Erythroblast (primary cell): ENCODE results near the gene GBGT1.
"Not testable (repeated sequence)": the region's sequence is repeated elsewhere in the genome, so short reads cannot be mapped to it uniquely, and the experiment has no call there.

Experiments used
- DNase-seq, 2 experiments: peaks; one replicate each; lab custom pipeline; 2025; lab: John Stamatoyannopoulos, UW
- GATA1 ChIP-seq: IDR thresholded peaks from 2 replicates; pipeline ENCODE4 v1.6.1; 2011; ENCODE audit warnings: low read depth, mild to moderate bottlenecking, control low read depth, low read length, moderate library complexity
- POLR2A ChIP-seq: IDR thresholded peaks from 2 replicates; pipeline ENCODE4 v1.6.1; 2011; ENCODE audit warnings: mild to moderate bottlenecking, low read length

GBGT1 gene

GRCh38 chr9:133184971-133185370, 21.3 kb upstream of the GBGT1 start:
- no peak for TF ChIP-seq GATA1
- no peak for TF ChIP-seq POLR2A
- peak; percentile 63 to 64 for DNase-seq

- TF ChIP-seq GATA1 (no peak), POLR2A (no peak)
- no peak for DNase-seq
Measured at GRCh38 chr9:133182151-133182550, 18.4 kb upstream of the GBGT1 start.

GRCh38 chr9:133181561-133181960, 17.8 kb upstream of the GBGT1 start:
- no peak for DNase-seq
- TF ChIP-seq POLR2A: no peak
- no peak for TF ChIP-seq GATA1

- no peak for DNase-seq
- TF ChIP-seq GATA1 (no peak), POLR2A (no peak)
Measured at GRCh38 chr9:133180953-133181352, 17.2 kb upstream of the GBGT1 start.

DNA sequence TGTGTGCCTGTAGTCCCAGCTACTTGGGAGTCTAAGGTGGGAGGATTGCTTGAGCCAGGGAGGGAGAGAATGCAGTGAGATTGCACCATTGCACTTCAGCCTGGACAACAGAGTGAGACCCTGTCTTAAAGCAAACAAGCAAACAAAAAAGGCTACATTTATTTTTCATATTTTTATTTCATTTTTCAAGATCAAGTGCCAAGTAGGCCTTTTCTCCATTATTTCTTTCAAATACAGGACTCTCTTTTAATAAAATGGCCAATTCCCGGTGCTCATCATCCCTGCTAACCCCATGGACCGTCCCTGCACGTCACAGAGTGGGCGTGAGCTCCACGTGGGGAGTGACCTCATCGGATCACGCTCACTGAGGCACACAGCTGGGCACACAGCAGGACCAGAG, 9.3 kb upstream of the GBGT1 start:
- no peak for TF ChIP-seq POLR2A
- no peak for TF ChIP-seq GATA1
- DNase-seq: no peak

- DNase-seq: no peak
- TF ChIP-seq GATA1: no peak
- no peak for TF ChIP-seq POLR2A
Measured at GRCh38 chr9:133171161-133171961, 7.6 kb upstream of the GBGT1 start.

DNA sequence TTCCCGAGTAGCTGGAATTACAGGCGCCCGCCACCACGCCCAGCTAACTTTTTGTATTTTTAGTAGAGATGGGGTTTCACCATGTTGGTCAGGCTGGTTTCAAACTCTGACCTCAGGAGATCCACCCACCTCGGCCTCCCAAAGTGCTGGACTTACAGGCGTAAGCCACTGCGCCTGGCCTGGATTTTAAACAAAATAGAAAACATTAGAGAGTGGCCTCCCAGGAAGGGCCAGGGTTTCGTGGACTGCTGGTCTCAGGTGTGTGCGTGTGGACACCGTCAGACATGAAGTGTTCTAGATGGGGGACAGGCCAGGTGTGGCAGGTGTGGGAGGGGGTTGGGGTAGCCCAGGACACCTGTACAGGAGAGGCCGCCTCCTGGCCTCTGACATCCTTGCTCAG, 7.0 kb upstream of the GBGT1 start:
- no peak for TF ChIP-seq POLR2A
- no peak for TF ChIP-seq GATA1
- no peak for DNase-seq

GRCh38 chr9:133169687-133170086, 6.0 kb upstream of the GBGT1 start:
- not testable (repeated sequence) for DNase-seq

DNA sequence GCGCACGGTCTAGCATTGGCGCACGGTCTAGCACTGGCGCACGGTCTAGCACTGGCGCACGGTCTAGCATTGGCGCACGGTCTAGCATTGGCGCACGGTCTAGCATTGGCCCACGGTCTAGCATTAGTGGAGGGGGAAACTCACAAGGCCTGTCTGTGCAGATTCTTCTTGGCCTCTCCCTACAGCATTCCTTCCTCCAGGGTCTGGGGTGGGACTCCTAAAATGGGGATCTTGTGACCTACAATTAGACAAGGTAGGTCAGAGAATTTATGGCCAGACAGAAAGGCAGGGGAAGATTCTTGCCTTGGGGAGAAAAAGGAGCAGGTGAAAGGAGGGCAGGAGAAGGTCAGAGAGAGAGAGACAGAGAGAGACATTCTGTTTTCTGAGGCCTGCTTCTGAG, 5.4 kb upstream of the GBGT1 start:
- TF ChIP-seq GATA1 (no peak), POLR2A (no peak)
- no peak for DNase-seq

DNA sequence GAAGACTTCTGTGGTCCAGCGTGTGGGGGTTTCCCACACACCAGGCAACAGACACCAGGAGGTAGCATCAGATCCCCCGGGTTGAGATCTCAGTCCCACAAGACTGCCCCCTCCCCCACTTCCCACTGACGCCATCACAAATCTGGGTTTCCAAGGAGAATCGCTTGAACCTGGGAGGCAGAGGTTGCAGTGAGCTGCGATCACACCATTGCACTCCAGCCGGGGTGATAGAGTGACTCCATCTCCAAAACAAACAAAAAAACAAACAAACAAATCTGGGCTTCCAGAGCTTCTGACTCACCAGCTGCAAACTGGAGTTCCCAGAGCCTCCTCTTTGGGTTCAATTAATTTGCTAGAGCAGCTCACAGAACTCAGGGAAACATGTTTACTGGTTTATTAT, 4.7 kb upstream of the GBGT1 start:
- DNase-seq: no peak
- no peak for TF ChIP-seq POLR2A
- TF ChIP-seq GATA1: no peak

DNA sequence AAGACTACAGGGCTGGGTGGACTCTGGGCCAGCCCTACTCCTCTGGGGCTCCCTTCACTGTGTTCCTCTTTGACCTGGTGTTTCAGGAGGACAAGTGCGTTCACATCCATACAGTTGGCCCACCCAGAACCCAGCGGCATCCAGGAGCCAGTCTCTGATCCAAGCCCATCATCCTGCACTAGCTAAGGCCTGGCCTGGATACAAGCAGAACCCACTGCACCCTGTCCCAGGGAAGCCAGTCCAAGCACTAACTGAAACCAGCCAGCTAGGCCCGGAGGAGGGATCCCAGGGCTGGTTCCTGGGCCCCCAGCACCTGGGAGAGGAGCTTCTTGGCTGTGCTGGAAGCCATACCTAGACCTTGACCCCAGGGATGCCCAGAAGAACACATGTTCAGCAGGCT, 4.1 kb upstream of the GBGT1 start:
- DNase-seq: no peak
- TF ChIP-seq GATA1: no peak
- no peak for TF ChIP-seq POLR2A

- no peak for DNase-seq
- TF ChIP-seq GATA1 (no peak), POLR2A (no peak)
Measured at GRCh38 chr9:133167096-133167730, 3.5 kb upstream of the GBGT1 start.

GRCh38 chr9:133166392-133166791, 2.7 kb upstream of the GBGT1 start:
- TF ChIP-seq POLR2A (no peak), GATA1 (no peak)
- DNase-seq: no peak

GRCh38 chr9:133165452-133165730, 1.7 kb upstream of the GBGT1 start:
- DNase-seq: no peak
- TF ChIP-seq GATA1: no peak
- no peak for TF ChIP-seq POLR2A

- no peak for DNase-seq
- no peak for TF ChIP-seq POLR2A
- TF ChIP-seq GATA1: no peak
Measured at GRCh38 chr9:133164191-133164590, 477 bp upstream of the GBGT1 start.
